ENCODE data around the gene ABHD12. TPM values are rescaled to one million over a fixed set of nuclear protein-coding genes. Genes with fewer than 3 reads are reported as not detected.

The ABHD12 gene
- total RNA-seq, 1 donor from 2014 or later = 79.3 TPM

GRCh38 chr20:25376236-25376635 is 14.4 kb downstream of the ABHD12 start:
- no peak overlapping the region for H3K4me3 ChIP-seq (ENCODE audit: low read depth, low read length)
- TF ChIP-seq CTCF (conservative IDR thresholded peaks at IDR 0.05; ENCODE audit: low read depth, low read length) = no peak
- no peak for DNase-seq (ENCODE audit: low read depth)

- no peak for DNase-seq (ENCODE audit: low read depth)
- TF ChIP-seq CTCF (conservative IDR thresholded peaks at IDR 0.05; ENCODE audit: low read depth, low read length) = no peak
- H3K4me3 ChIP-seq (ENCODE audit: low read depth, low read length) = no peak overlapping the region
Observed at GRCh38 chr20:25374842-25375241, 15.8 kb downstream of the ABHD12 start.

- DNase-seq (ENCODE audit: low read depth) = no peak
- no peak for TF ChIP-seq CTCF (conservative IDR thresholded peaks at IDR 0.05; ENCODE audit: low read depth, low read length)
- H3K4me3 ChIP-seq (ENCODE audit: low read depth, low read length) = no peak overlapping the region
Observed at GRCh38 chr20:25372584-25373336, 17.9 kb downstream of the ABHD12 start.

GRCh38 chr20:25369971-25370370 is 20.7 kb downstream of the ABHD12 start:
- TF ChIP-seq CTCF (conservative IDR thresholded peaks at IDR 0.05; ENCODE audit: low read depth, low read length) = no peak
- no peak for DNase-seq (ENCODE audit: low read depth)

GRCh38 chr20:25369529-25369928 is 21.1 kb downstream of the ABHD12 start:
- H3K4me3 ChIP-seq (ENCODE audit: low read depth, low read length) = no peak overlapping the region
- DNase-seq (ENCODE audit: low read depth) = no peak
- TF ChIP-seq CTCF (conservative IDR thresholded peaks at IDR 0.05; ENCODE audit: low read depth, low read length) = no peak

More at GRCh38 chr20:25369971-25370370, 20.7 kb downstream of the ABHD12 start:
- H3K4me3 ChIP-seq (ENCODE audit: low read depth, low read length) = no peak overlapping the region

GRCh38 chr20:25368976-25369375 is 21.7 kb downstream of the ABHD12 start:
- TF ChIP-seq CTCF (conservative IDR thresholded peaks at IDR 0.05; ENCODE audit: low read depth, low read length) = no peak
- no peak overlapping the region for H3K4me3 ChIP-seq (ENCODE audit: low read depth, low read length)
- DNase-seq (ENCODE audit: low read depth) = no peak

- H3K4me3 ChIP-seq (ENCODE audit: low read depth, low read length) = no peak overlapping the region
- no peak for TF ChIP-seq CTCF (conservative IDR thresholded peaks at IDR 0.05; ENCODE audit: low read depth, low read length)
- no peak for DNase-seq (ENCODE audit: low read depth)
Observed at GRCh38 chr20:25368526-25368925, 22.1 kb downstream of the ABHD12 start.
